SK-N-SH treated with all-trans-retinoic acid at 6 μM for 48 hours (cell line): ENCODE data around the gene MINDY4.

Source experiments
- ARNTL ChIP-seq: fragments of 450-650 bp; formaldehyde crosslinking; IDR thresholded peaks from 2 replicates; pipeline ENCODE4 v1.5.0; 2020; ENCODE audit warnings: low read depth, mild to moderate bottlenecking, moderate library complexity, borderline replicate concordance
- ESRRG ChIP-seq: fragments of 250-450 bp; sonication (Bioruptor Pico); IDR thresholded peaks from 2 replicates; pipeline ENCODE4 v1.6.1; 2021; ENCODE audit warnings: mild to moderate bottlenecking
- GLIS3 ChIP-seq: fragments of 250-450 bp; sonication (Bioruptor Pico); IDR thresholded peaks from 2 replicates; pipeline ENCODE4 v1.5.0; 2020; ENCODE audit warnings: mild to moderate bottlenecking, moderate library complexity
- RARB ChIP-seq: fragments of 250-450 bp; sonication (Bioruptor Pico); IDR thresholded peaks from 2 replicates; pipeline ENCODE4 v1.8.0; 2021; ENCODE audit warnings: mild to moderate bottlenecking, moderate library complexity
- SNAI2 ChIP-seq: fragments of 250-450 bp; sonication (Bioruptor Pico); IDR thresholded peaks from 2 replicates; pipeline ENCODE4 v1.5.0; 2020; ENCODE audit warnings: mild to moderate bottlenecking, moderate library complexity
- ZFP3 ChIP-seq: fragments of 250-450 bp; sonication (Bioruptor Pico); IDR thresholded peaks from 2 replicates; pipeline ENCODE4 v1.5.0; 2020; ENCODE audit warnings: mild to moderate bottlenecking, moderate library complexity
- ZFP30 ChIP-seq: fragments of 450-650 bp; formaldehyde crosslinking; IDR thresholded peaks from 2 replicates; pipeline ENCODE4 v1.5.0; 2022; ENCODE audit warnings: mild to moderate bottlenecking, moderate library complexity
- ZNF565 ChIP-seq: fragments of 450-650 bp; formaldehyde crosslinking; conservative IDR thresholded peaks from 2 replicates; pipeline ENCODE4 v1.5.0; 2020; ENCODE audit warnings: low read depth, mild to moderate bottlenecking, moderate library complexity
- ZNF8 ChIP-seq: fragments of 450-650 bp; formaldehyde crosslinking; IDR thresholded peaks from 2 replicates; pipeline ENCODE4 v1.5.0; 2020; ENCODE audit warnings: mild to moderate bottlenecking, moderate library complexity
- TF ChIP-seq, protein P1 (sequence below): fragments of 250-450 bp; sonication (Bioruptor Pico); IDR thresholded peaks from 2 replicates; pipeline ENCODE4 v1.8.0; 2020; ENCODE audit warnings: mild to moderate bottlenecking, moderate library complexity, borderline replicate concordance
- TF ChIP-seq, protein P2 (sequence below): fragments of 250-450 bp; sonication (Bioruptor Pico); IDR thresholded peaks from 2 replicates; pipeline ENCODE4 v1.5.1; 2020; ENCODE audit warnings: low read depth, mild to moderate bottlenecking, moderate library complexity
- TF ChIP-seq, protein P3 (sequence below): fragments of 250-450 bp; sonication (Bioruptor Pico); IDR thresholded peaks from 2 replicates; pipeline ENCODE4 v1.5.1; 2021; ENCODE audit warnings: mild to moderate bottlenecking, moderate library complexity
- TF ChIP-seq, protein P4 (sequence below): fragments of 250-450 bp; sonication (Bioruptor Pico); IDR thresholded peaks from 2 replicates; pipeline ENCODE4 v1.8.0; 2021; ENCODE audit warnings: low read depth, mild to moderate bottlenecking, moderate library complexity, borderline replicate concordance

DNA sequence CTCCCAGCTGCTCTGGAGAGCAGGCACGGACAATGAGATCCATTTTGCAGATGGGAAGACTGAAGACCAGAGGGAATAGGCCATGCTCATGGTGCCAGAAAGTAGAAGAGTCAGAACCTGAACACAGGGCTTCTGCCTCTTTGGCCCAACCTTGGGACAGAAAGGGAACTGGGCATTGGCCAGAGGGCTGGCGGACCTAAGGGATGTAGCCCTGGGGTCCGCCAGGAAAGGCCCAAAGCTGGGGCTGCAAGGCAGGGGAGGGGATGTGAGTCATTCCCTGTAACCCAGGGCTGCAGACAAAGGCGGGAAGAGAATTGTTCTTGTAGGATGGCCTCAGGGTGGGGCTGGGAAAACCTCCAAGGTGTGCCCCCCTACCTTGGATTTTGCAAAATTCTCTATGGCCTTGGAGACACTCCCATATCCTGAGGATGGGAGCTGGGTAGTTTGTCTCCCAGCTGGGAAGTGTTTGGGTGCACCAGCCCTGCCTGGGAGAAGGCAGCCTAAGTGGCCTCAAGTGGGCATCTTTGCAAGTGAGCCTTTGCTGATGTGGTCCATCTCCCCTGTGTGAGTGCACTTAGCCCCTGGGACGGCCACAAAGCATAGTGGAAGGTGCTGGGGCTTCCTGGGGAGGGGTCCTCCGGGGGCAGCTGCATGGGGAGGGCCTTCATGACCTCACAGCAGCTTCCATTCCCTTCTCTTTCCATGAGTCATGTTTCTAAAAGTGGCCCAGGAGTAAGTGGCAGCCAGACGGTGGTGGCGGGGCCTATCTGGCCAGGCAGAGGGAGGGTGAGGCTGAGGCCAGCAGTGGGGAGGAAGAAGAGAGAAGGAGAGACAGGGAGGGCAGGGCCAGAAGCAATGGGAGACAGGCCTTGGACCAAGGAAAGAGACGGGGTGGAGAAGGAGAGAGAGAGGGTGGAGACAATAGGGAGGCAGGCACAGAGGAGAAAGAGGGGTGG, 149.6 kb downstream of the MINDY4 start:
- TF ChIP-seq SNAI2 (CRISPR knock-in tag) (no peak), ARNTL (CRISPR knock-in tag) (no peak), ZFP30 (CRISPR knock-in tag) (no peak), RARB (CRISPR knock-in tag) (no peak), ZFP3 (no peak), ESRRG (no peak), ZNF8 (CRISPR knock-in tag) (no peak), ZNF565 (CRISPR knock-in tag) (no peak), GLIS3 (CRISPR knock-in tag) (no peak)
- TF ChIP-seq, protein P1, sequence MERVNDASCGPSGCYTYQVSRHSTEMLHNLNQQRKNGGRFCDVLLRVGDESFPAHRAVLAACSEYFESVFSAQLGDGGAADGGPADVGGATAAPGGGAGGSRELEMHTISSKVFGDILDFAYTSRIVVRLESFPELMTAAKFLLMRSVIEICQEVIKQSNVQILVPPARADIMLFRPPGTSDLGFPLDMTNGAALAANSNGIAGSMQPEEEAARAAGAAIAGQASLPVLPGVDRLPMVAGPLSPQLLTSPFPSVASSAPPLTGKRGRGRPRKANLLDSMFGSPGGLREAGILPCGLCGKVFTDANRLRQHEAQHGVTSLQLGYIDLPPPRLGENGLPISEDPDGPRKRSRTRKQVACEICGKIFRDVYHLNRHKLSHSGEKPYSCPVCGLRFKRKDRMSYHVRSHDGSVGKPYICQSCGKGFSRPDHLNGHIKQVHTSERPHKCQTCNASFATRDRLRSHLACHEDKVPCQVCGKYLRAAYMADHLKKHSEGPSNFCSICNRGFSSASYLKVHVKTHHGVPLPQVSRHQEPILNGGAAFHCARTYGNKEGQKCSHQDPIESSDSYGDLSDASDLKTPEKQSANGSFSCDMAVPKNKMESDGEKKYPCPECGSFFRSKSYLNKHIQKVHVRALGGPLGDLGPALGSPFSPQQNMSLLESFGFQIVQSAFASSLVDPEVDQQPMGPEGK (CRISPR knock-in tag) = no peak
- TF ChIP-seq, protein P2, sequence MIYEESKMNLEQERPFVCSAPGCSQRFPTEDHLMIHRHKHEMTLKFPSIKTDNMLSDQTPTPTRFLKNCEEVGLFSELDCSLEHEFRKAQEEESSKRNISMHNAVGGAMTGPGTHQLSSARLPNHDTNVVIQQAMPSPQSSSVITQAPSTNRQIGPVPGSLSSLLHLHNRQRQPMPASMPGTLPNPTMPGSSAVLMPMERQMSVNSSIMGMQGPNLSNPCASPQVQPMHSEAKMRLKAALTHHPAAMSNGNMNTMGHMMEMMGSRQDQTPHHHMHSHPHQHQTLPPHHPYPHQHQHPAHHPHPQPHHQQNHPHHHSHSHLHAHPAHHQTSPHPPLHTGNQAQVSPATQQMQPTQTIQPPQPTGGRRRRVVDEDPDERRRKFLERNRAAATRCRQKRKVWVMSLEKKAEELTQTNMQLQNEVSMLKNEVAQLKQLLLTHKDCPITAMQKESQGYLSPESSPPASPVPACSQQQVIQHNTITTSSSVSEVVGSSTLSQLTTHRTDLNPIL (CRISPR knock-in tag) = no peak
- TF ChIP-seq, protein P3, sequence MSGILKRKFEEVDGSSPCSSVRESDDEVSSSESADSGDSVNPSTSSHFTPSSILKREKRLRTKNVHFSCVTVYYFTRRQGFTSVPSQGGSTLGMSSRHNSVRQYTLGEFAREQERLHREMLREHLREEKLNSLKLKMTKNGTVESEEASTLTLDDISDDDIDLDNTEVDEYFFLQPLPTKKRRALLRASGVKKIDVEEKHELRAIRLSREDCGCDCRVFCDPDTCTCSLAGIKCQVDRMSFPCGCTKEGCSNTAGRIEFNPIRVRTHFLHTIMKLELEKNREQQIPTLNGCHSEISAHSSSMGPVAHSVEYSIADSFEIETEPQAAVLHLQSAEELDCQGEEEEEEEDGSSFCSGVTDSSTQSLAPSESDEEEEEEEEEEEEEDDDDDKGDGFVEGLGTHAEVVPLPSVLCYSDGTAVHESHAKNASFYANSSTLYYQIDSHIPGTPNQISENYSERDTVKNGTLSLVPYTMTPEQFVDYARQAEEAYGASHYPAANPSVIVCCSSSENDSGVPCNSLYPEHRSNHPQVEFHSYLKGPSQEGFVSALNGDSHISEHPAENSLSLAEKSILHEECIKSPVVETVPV (CRISPR knock-in tag) = no peak
- TF ChIP-seq, protein P4, sequence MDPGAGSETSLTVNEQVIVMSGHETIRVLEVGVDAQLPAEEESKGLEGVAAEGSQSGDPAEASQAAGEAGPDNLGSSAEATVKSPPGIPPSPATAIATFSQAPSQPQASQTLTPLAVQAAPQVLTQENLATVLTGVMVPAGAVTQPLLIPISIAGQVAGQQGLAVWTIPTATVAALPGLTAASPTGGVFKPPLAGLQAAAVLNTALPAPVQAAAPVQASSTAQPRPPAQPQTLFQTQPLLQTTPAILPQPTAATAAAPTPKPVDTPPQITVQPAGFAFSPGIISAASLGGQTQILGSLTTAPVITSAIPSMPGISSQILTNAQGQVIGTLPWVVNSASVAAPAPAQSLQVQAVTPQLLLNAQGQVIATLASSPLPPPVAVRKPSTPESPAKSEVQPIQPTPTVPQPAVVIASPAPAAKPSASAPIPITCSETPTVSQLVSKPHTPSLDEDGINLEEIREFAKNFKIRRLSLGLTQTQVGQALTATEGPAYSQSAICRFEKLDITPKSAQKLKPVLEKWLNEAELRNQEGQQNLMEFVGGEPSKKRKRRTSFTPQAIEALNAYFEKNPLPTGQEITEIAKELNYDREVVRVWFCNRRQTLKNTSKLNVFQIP (CRISPR knock-in tag) = no peak
